ENCODE measurements around the gene CNPY1. TPM values are rescaled to one million over a fixed set of nuclear protein-coding genes. Genes with fewer than 3 reads are reported as not detected.

Gene CNPY1
- total and polyA plus RNA-seq, 2 of the 8 experiments (the other 6 are each of a cell fraction or from before 2014, with no cell fraction given): not detected

- CTCF ChIA-PET (ENCODE audit: partially characterized antibody): interaction anchor here (0.6 to 9.4 kb wide), 5 partner anchors 8 to 582 kb away, joined by 3 to 64 read pairs (median 3); partner anchors contain the start of gene CNPY1
- Histone ChIP-seq H3K56ac (replicated peaks; ENCODE audit: insufficient read length, low read depth, low read length) (no peak overlapping the region), H3K4me3 (ENCODE audit: extremely low read depth in 1 of 4, insufficient read depth in 2 of 4, low read depth in 3 of 4, low read length in 4 of 4) (no peak overlapping the region), H3K9ac (replicated peaks in 1 of 4; ENCODE audit: extremely low read depth in 1 of 4, low read depth in 3 of 4, low read length in 3 of 4) (no peak overlapping the region), H2AFZ (ENCODE audit: low read length) (no peak overlapping the region), H3K27me3 (replicated peaks in 1 of 4; ENCODE audit: control insufficient read depth in 3 of 4, extremely low read depth in 1 of 4, insufficient read depth in 3 of 4, low read length in 3 of 4) (no peaks in the 10 kb centered on the region), H4K91ac (replicated peaks; ENCODE audit: insufficient read length, low read length) (no peak overlapping the region), H2BK5ac (ENCODE audit: low read depth, low read length) (no peak overlapping the region; the same call in 1 of the 2 replicates), H3K79me1 (ENCODE audit: low read depth, low read length) (no peaks in the 10 kb centered on the region), H3K23ac (ENCODE audit: insufficient read length) (no peak overlapping the region), H3K4me1 (replicated peaks in 1 of 4; ENCODE audit: control insufficient read depth in 3 of 4, insufficient read depth in 4 of 4, low read length in 3 of 4) (peaks cover 4 to 8% (median 5%) of the 10 kb centered on the region in 4 experiments; a peak in 6 of 7 replicates), H2BK20ac (ENCODE audit: low read length) (no peak overlapping the region), H3K36me3 (ENCODE audit: control insufficient read depth in 2 of 4, insufficient read depth in 4 of 4, low read length in 3 of 4) (no peaks in the 10 kb centered on the region), H2BK15ac (ENCODE audit: low read length) (no peak overlapping the region), H2BK120ac (replicated peaks; ENCODE audit: low read depth, low read length) (no peak overlapping the region), H3K14ac (ENCODE audit: insufficient read length) (no peak overlapping the region), H3K4ac (replicated peaks; ENCODE audit: insufficient read length, low read depth, low read length) (no peak overlapping the region), H3K79me2 (ENCODE audit: control insufficient read depth in 1 of 2, insufficient read depth in 2 of 2, low read length in 2 of 2) (no peaks in the 10 kb centered on the region), H3K23me2 (ENCODE audit: low read depth, low read length) (peaks cover 3% of the 10 kb centered on the region; the same call in 1 of the 2 replicates), H3K27ac (ENCODE audit: low read depth, low read length) (no peak overlapping the region), H4K5ac (ENCODE audit: insufficient read length, low read depth, low read length) (no peak overlapping the region), H2AK5ac (ENCODE audit: low read depth, low read length) (no peak overlapping the region), H3K4me2 (ENCODE audit: insufficient read depth in 1 of 2, low read depth in 2 of 2, low read length in 2 of 2) (no peak overlapping the region), H3K18ac (ENCODE audit: extremely low read depth, low read length) (no peak overlapping the region), H4K20me1 (replicated peaks in 1 of 2; ENCODE audit: control insufficient read depth in 1 of 2, insufficient read depth in 2 of 2, low read length in 2 of 2) (no peaks in the 10 kb centered on the region), H3K9me3 (ENCODE audit: insufficient read depth in 2 of 2, low read depth in 1 of 2, low read length in 1 of 2) (no peaks in the 10 kb centered on the region), H2BK12ac (ENCODE audit: low read depth, low read length) (no peak overlapping the region), H4K8ac (ENCODE audit: extremely low read depth, insufficient read depth, low read length) (no peak overlapping the region; the same call in 1 of the 2 replicates)
- no peak for DNase-seq (ENCODE audit: low read depth in 1 of 2, low spot score in 2 of 2)
- FAIRE-seq: no peak
- 84% methylated on average over 20 of the region's 20 CpGs; no CpG with 5 or more reads in 1 of the 2 experiments for WGBS, 2 experiments (ENCODE audit: extremely low coverage in 1 of 2, insufficient coverage in 1 of 2, insufficient read length in 1 of 2, insufficient replicate concordance in 2 of 2, low coverage in 1 of 2, low lambda C conversion rate in 2 of 2, missing lambda C conversion rate in 1 of 2)
- POLR2A ChIA-PET (ENCODE audit: partially characterized antibody): interaction anchor here (0.6 to 0.9 kb wide), 3 partner anchors 9 to 132 kb away, joined by 3 read pairs; partner anchors contain the start of gene RBM33
- TF ChIP-seq POLR2AphosphoS5 (IDR thresholded peaks at IDR 0.05; ENCODE audit: low read depth, low read length) (no peak), EZH2 (IDR thresholded peaks at IDR 0.05; ENCODE audit: low read depth, low read length, severe bottlenecking) (no peak), GTF2F1 (IDR thresholded peaks at IDR 0.05; ENCODE audit: borderline replicate concordance, low read depth, low read length) (no peak), CHD2 (IDR thresholded peaks at IDR 0.05; ENCODE audit: low read length) (no peak), SP1 (IDR thresholded peaks at IDR 0.05; ENCODE audit: low read depth, low read length) (no peak), TBP (IDR thresholded peaks at IDR 0.05; ENCODE audit: low read depth, low read length) (no peak), CTBP2 (IDR thresholded peaks at IDR 0.05; ENCODE audit: borderline replicate concordance, insufficient read depth, insufficient read length, low read length) (no peak), RAD21 (IDR thresholded peaks at IDR 0.05 in 1 of 2, conservative IDR thresholded peaks at IDR 0.05 in 1 of 2; ENCODE audit: low read depth in 2 of 2, low read length in 2 of 2) (no peak)
Measured at GRCh38 chr7:155590215-155591018, 44.1 kb upstream of the CNPY1 start.

All from H1 (cell line).